GM23248 (cell line): ENCODE data around the gene GPX3.

Experiments used
- EZH2 ChIP-seq: fragments of 200-600 bp; sonication (generic); IDR thresholded peaks from 2 replicates; pipeline ENCODE4 v1.6.1; 2018; ENCODE audit warnings: antibody characterized with exemption, mild to moderate bottlenecking; ENCODE audit not compliant: insufficient read depth, poor library complexity, severe bottlenecking
- EZH2phosphoT487 ChIP-seq: fragments of 200-600 bp; sonication (generic); IDR thresholded peaks from 2 replicates; pipeline ENCODE4 v1.6.1; 2018; ENCODE audit warnings: antibody characterized with exemption, moderate library complexity, mild to moderate bottlenecking, low read depth; ENCODE audit not compliant: insufficient read depth

GRCh38 chr5:151038801-151039238, 18.4 kb downstream of the GPX3 start:
- TF ChIP-seq EZH2phosphoT487 (no peak), EZH2 (no peak)
